Kidney (tissue), 14 donors: Measurements from ENCODE around the gene HGS. TPM values are rescaled to one million over a fixed set of nuclear protein-coding genes. Genes with fewer than 3 reads are reported as not detected.

Experiments used
- DNase-seq, 5 donors: peaks; one replicate each; pipeline ENCODE4 v3.0.0-alpha.2; 2013 to 2020
- FAIRE-seq: peaks from 2 replicates; lab custom pipeline; 2012; peaks lifted over from hg19 to GRCh38; lab: Jason Lieb, UNC
- H3K27ac ChIP-seq, 2 donors: one replicate each; pipeline ENCODE4 v1.7.0; 2013; ENCODE audit warnings: low read depth in 2 of 2, low read length in 2 of 2, inconsistent platforms in 1 of 2
- H3K27me3 ChIP-seq: one replicate; pipeline ENCODE4 v1.7.1; 2013; ENCODE audit warnings: low read length, inconsistent platforms; ENCODE audit not compliant: control insufficient read depth, insufficient read depth
- H3K36me3 ChIP-seq, 3 donors: one replicate each; pipeline versions ENCODE4 v1.7.0 to v1.7.1; 2013; ENCODE audit warnings: low read length in 3 of 3, control low read depth in 1 of 3, inconsistent platforms in 1 of 3; ENCODE audit not compliant: insufficient read depth in 3 of 3, control insufficient read depth in 2 of 3
- H3K4me1 ChIP-seq, 3 donors: one replicate each; pipeline versions ENCODE4 v1.7.0 to v1.7.1; 2013; ENCODE audit warnings: low read length in 3 of 3, inconsistent platforms in 1 of 3, low read depth in 1 of 3; ENCODE audit not compliant: control insufficient read depth in 2 of 3, insufficient read depth in 2 of 3
- H3K4me3 ChIP-seq, 3 donors: one replicate each; pipeline versions ENCODE4 v1.7.0 to v1.8.1; 2013; ENCODE audit warnings: low read length in 3 of 3, control low read depth in 1 of 3, inconsistent platforms in 1 of 3
- H3K9ac ChIP-seq, 3 donors: one replicate each; pipeline versions ENCODE4 v1.7.0 to v1.7.1; 2013; ENCODE audit warnings: low read length in 3 of 3, control low read depth in 1 of 3, inconsistent platforms in 1 of 3
- H3K9me3 ChIP-seq, 3 donors: one replicate each; pipeline versions ENCODE4 v1.7.0 to v1.7.1; 2013; ENCODE audit warnings: low read length in 3 of 3, control low read depth in 1 of 3, inconsistent platforms in 1 of 3; ENCODE audit not compliant: control insufficient read depth in 2 of 3, insufficient read depth in 1 of 3
- CTCF ChIP-seq: IDR thresholded peaks from 3 replicates; pipeline ENCODE4 v1.5.1; 2012; ENCODE audit warnings: mild to moderate bottlenecking, moderate library complexity, borderline replicate concordance; ENCODE audit not compliant: insufficient read depth; ENCODE audit errors: extremely low read depth
- intact Hi-C: fragments of 100-400 bp; cut with DNase I; formaldehyde crosslinking; loops from one replicate; pipeline ENCODE4 v1.11.1; 2022
- polyA plus RNA-seq: library from polyadenylated mRNA; stranded (reverse); fragments of 350-450 nt; fragmentation: Illumina TruSeq; extraction: RNeasy Lipid Tissue Mini Kit (QIAGEN cat#74804); gene quantifications from one replicate; pipeline ENCODE4 v1.2.3, GENCODE V29; 2014; ENCODE audit warnings: low read depth, low replicate concordance; ENCODE audit not compliant: insufficient read depth
- total RNA-seq: library from RNA; stranded (reverse); fragmentation: NEBNext Ultra II Directional; extraction: Animal tissue kit (Norgen Biotek cat#: 25700); gene quantifications from one replicate; pipeline ENCODE4 v1.2.1, GENCODE V29; 2021
- donor health status: control.
- donor health status: control.
- donor health status: control.
- donor health status: control.
- donor health status: control.
- donor health status: DM: yes; HTN: yes; CAD: no.
- donor health status: Normal renal cell carcinoma (clear cell type).

HGS gene
- total and polyA plus RNA-seq, 2 donors from 2014 or later: 85.5 to 95.3 TPM

- peaks cover 0 to 19% (median 9%) of the 10 kb centered on the region in 3 donors for H3K36me3 ChIP-seq
- H3K4me3 ChIP-seq: no peak overlapping the region
- no peak for TF ChIP-seq CTCF
- no peak overlapping the region for H3K9ac ChIP-seq
- peaks cover 0 to 18% (median 0%) of the 10 kb centered on the region in 3 donors for H3K4me1 ChIP-seq
- no peaks in the 10 kb centered on the region for H3K27me3 ChIP-seq
- no peak for DNase-seq
- no peaks in the 10 kb centered on the region for H3K9me3 ChIP-seq
- FAIRE-seq: no peak
- intact Hi-C loops: no loop called here
- H3K27ac ChIP-seq: no peak overlapping the region
Measured at GRCh38 chr17:81667754-81668153, 16.1 kb upstream of the HGS start.

GRCh38 chr17:81672504-81672903, 11.3 kb upstream of the HGS start:
- peaks cover 0 to 24% (median 10%) of the 10 kb centered on the region in 3 donors for H3K36me3 ChIP-seq
- H3K9ac ChIP-seq: no peak overlapping the region
- no peaks in the 10 kb centered on the region for H3K9me3 ChIP-seq
- no peak overlapping the region for H3K27ac ChIP-seq
- DNase-seq: no peak
- peaks cover 0 to 8% (median 0%) of the 10 kb centered on the region in 3 donors for H3K4me1 ChIP-seq
- FAIRE-seq: no peak
- no peak overlapping the region for H3K4me3 ChIP-seq
- no peaks in the 10 kb centered on the region for H3K27me3 ChIP-seq
- TF ChIP-seq CTCF: no peak
- intact Hi-C loops: no loop called here

GRCh38 chr17:81672954-81673353, 10.9 kb upstream of the HGS start:
- Histone ChIP-seq H3K36me3 (peaks cover 0 to 24% (median 10%) of the 10 kb centered on the region in 3 donors), H3K9ac (no peak overlapping the region), H3K9me3 (no peaks in the 10 kb centered on the region), H3K4me1 (peaks cover 0 to 3% (median 0%) of the 10 kb centered on the region in 3 donors), H3K27me3 (no peaks in the 10 kb centered on the region), H3K27ac (no peak overlapping the region), H3K4me3 (no peak overlapping the region)
- intact Hi-C loops: no loop called here
- FAIRE-seq (no peak), DNase-seq (no peak)
- TF ChIP-seq CTCF: no peak
